SK-N-SH (cell line): ENCODE data around the gene PPP1R9B. TPM values are rescaled to one million over a fixed set of nuclear protein-coding genes. Genes with fewer than 3 reads are reported as not detected.

Experiments
- CTCF ChIA-PET: fragments of 300-600, 350-600 bp; formaldehyde crosslinking; extraction: SDS; loops from one replicate; lab custom pipeline; 2021; lab: Yijun Ruan, JAX
- POLR2A ChIA-PET: fragments of 350-600 bp; sonication (Branson Sonifier 250); formaldehyde crosslinking; extraction: SDS; loops from one replicate; lab custom pipeline; 2020; ENCODE audit warnings: antibody characterized with exemption, inconsistent platforms; lab: Yijun Ruan, JAX
- DNase-seq: peaks from one replicate; pipeline ENCODE4 v3.0.0; 2012
- H2AFZ ChIP-seq: fragments of 200-600 bp; sonication (generic); 2 replicates; pipeline ENCODE4 v1.8.1; 2016; ENCODE audit warnings: antibody characterized with exemption, mild to moderate bottlenecking, low read depth
- H3F3A ChIP-seq: fragments of 200-600 bp; sonication (generic); replicated peaks from 2 replicates; pipeline ENCODE3; 2016; ENCODE audit warnings: antibody characterized with exemption, mild to moderate bottlenecking; ENCODE audit not compliant: insufficient read depth
- H3K27ac ChIP-seq, 2 experiments: fragments of 200-500 bp in 1 of 2; fragments of 200-600 bp in 1 of 2; sonication (Bioruptor generic) in 1 of 2; sonication (generic), shearing (Covaris generic) in 1 of 2; 2 replicates each; pipeline versions ENCODE4 v1.5.1 to v1.6.1; 2014 to 2016; ENCODE audit warnings: low read depth in 2 of 2, inconsistent platforms in 1 of 2, low read length in 1 of 2, mild to moderate bottlenecking in 1 of 2, mixed read lengths in 1 of 2
- H3K27me3 ChIP-seq: fragments of 200-600 bp; sonication (generic), shearing (Covaris generic); 2 replicates; pipeline ENCODE4 v1.6.1; 2016; ENCODE audit warnings: mixed run types; ENCODE audit not compliant: insufficient read depth
- H3K36me3 ChIP-seq, 2 experiments: fragments of 200-500 bp in 1 of 2; fragments of 200-600 bp in 1 of 2; sonication (Bioruptor generic) in 1 of 2; sonication (generic) in 1 of 2; replicated peaks in 1 of 2; 2 replicates each; pipeline versions ENCODE3 to v1.5.1; 2014 to 2016; ENCODE audit warnings: low read length in 1 of 2, mild to moderate bottlenecking in 1 of 2; ENCODE audit not compliant: insufficient read depth in 2 of 2, control insufficient read depth in 1 of 2
- H3K4me1 ChIP-seq, 2 experiments: fragments of 200-500 bp in 1 of 2; fragments of 200-600 bp in 1 of 2; sonication (Bioruptor generic) in 1 of 2; sonication (generic), shearing (Covaris generic) in 1 of 2; 2 replicates each; pipeline versions ENCODE4 v1.5.1 to v1.6.1; 2014 to 2016; ENCODE audit warnings: low read depth in 1 of 2, low read length in 1 of 2, mixed run types in 1 of 2; ENCODE audit not compliant: insufficient read depth in 2 of 2, control insufficient read depth in 1 of 2
- H3K4me2 ChIP-seq: fragments of 200-600 bp; sonication (generic), shearing (Covaris generic); 2 replicates; pipeline ENCODE4 v1.6.1; 2017; ENCODE audit warnings: mixed run types
- H3K4me3 ChIP-seq, 2 experiments: fragments of 200-500 bp in 1 of 2; fragments of 200-600 bp in 1 of 2; sonication (Bioruptor generic) in 1 of 2; sonication (generic), shearing (Covaris generic) in 1 of 2; 2 replicates each; pipeline versions ENCODE4 v1.5.1 to v1.8.1; 2014 to 2016; ENCODE audit warnings: low read depth in 2 of 2, inconsistent platforms in 1 of 2, low read length in 1 of 2, mild to moderate bottlenecking in 1 of 2, mixed read lengths in 1 of 2, moderate library complexity in 1 of 2
- H3K79me2 ChIP-seq: fragments of 200-600 bp; sonication (generic); 2 replicates; pipeline ENCODE4 v1.8.1; 2017; ENCODE audit warnings: mild to moderate bottlenecking; ENCODE audit not compliant: insufficient read depth
- H3K9ac ChIP-seq: fragments of 200-600 bp; sonication (generic); 2 replicates; pipeline ENCODE4 v1.6.1; 2017; ENCODE audit warnings: mixed run types
- H3K9me2 ChIP-seq: fragments of 200-600 bp; sonication (generic); 2 replicates; pipeline ENCODE4 v1.6.1; 2017; ENCODE audit warnings: mixed run types
- H3K9me3 ChIP-seq: fragments of 200-600 bp; sonication (generic); 2 replicates; pipeline ENCODE4 v1.6.1; 2017; ENCODE audit warnings: mixed run types, mild to moderate bottlenecking, moderate library complexity
- H4K20me1 ChIP-seq: fragments of 200-600 bp; sonication (generic); 2 replicates; pipeline ENCODE4 v1.6.1; 2017; ENCODE audit warnings: mild to moderate bottlenecking, mixed run types; ENCODE audit not compliant: insufficient read depth
- CHD2 ChIP-seq: fragments of 150-350 bp; IDR thresholded peaks from 2 replicates; pipeline ENCODE4 v1.6.1; 2018; ENCODE audit warnings: low read length; ENCODE audit not compliant: partially characterized antibody
- ELF1 ChIP-seq: IDR thresholded peaks from 2 replicates; pipeline ENCODE4 v1.4.0; 2012
- EP300 ChIP-seq, 2 experiments: IDR thresholded peaks; 2 replicates each; pipeline versions ENCODE4 v1.4.0 to v1.6.1; 2012; ENCODE audit warnings: borderline replicate concordance in 1 of 2, low read depth in 1 of 2, low read length in 1 of 2
- FOSL2 ChIP-seq: IDR thresholded peaks from 2 replicates; pipeline ENCODE4 v1.4.0; 2012; ENCODE audit warnings: low read depth, mild to moderate bottlenecking, moderate library complexity, borderline replicate concordance
- FOXM1 ChIP-seq: IDR thresholded peaks from 2 replicates; pipeline ENCODE4 v1.4.0; 2012; ENCODE audit warnings: low read depth, mild to moderate bottlenecking
- GATA2 ChIP-seq: sonication (generic); formaldehyde crosslinking; IDR thresholded peaks from 2 replicates; pipeline ENCODE4 v1.5.0; 2020; ENCODE audit warnings: mild to moderate bottlenecking, missing genetic modification reagents
- JUND ChIP-seq: IDR thresholded peaks from 2 replicates; pipeline ENCODE4 v1.4.0; 2012
- MEF2A ChIP-seq: IDR thresholded peaks from 2 replicates; pipeline ENCODE4 v1.4.0; 2012; ENCODE audit warnings: low read depth, borderline replicate concordance
- MXI1 ChIP-seq: IDR thresholded peaks from 2 replicates; pipeline ENCODE4 v1.6.1; 2012; ENCODE audit warnings: mild to moderate bottlenecking, low read depth, low read length, improper control_type of control experiment
- NRF1 ChIP-seq: IDR thresholded peaks from 2 replicates; pipeline ENCODE4 v1.6.1; 2012; ENCODE audit warnings: low read depth, mild to moderate bottlenecking, low read length
- POLR2AphosphoS5 ChIP-seq: IDR thresholded peaks from 2 replicates; pipeline ENCODE4 v1.6.1; 2012; ENCODE audit warnings: low read depth, low read length
- RAD21 ChIP-seq: IDR thresholded peaks from 2 replicates; pipeline ENCODE4 v1.6.1; 2012; ENCODE audit warnings: mild to moderate bottlenecking, low read length
- RCOR1 ChIP-seq: fragments of 150-350 bp; IDR thresholded peaks from 2 replicates; pipeline ENCODE4 v1.6.1; 2017; ENCODE audit warnings: antibody characterized with exemption, low read length
- TAF1 ChIP-seq: IDR thresholded peaks from 2 replicates; pipeline ENCODE4 v1.6.1; 2012; ENCODE audit warnings: low read depth, mild to moderate bottlenecking, low read length, moderate library complexity, borderline replicate concordance
- TCF12 ChIP-seq: IDR thresholded peaks from 2 replicates; pipeline ENCODE4 v1.4.0; 2012
- YY1 ChIP-seq: IDR thresholded peaks from 2 replicates; pipeline ENCODE4 v1.4.0; 2012; ENCODE audit warnings: low read depth, mild to moderate bottlenecking
- WGBS: methylation state at CpG from one replicate; pipeline ENCODE4 v1.1.6; 2017; ENCODE audit warnings: low lambda C conversion rate; 5-methylcytosine and 5-hydroxymethylcytosine counted together
- polyA plus RNA-seq, 3 experiments: library from polyadenylated mRNA; depleted of rRNA; stranded (reverse); fragments of >200 nt; gene quantifications; 2 replicates each; pipeline ENCODE4 v1.2.3, GENCODE V29; 2012
- TF ChIP-seq, protein P1 (sequence below): IDR thresholded peaks from 2 replicates; pipeline ENCODE4; 2012
- TF ChIP-seq, protein P2 (sequence below): fragments of 150-350 bp; IDR thresholded peaks from 2 replicates; pipeline ENCODE4 v1.6.1; 2017; ENCODE audit warnings: antibody characterized with exemption, low read length, low read depth, borderline replicate concordance
- TF ChIP-seq, protein P3 (sequence below): IDR thresholded peaks from 2 replicates; pipeline ENCODE4 v1.4.0; 2012; ENCODE audit warnings: low read depth, borderline replicate concordance

The PPP1R9B gene
- polyA plus RNA-seq, 1 of the 3 experiments (the other 2 are of a cell fraction), result 35.2 TPM

DNA sequence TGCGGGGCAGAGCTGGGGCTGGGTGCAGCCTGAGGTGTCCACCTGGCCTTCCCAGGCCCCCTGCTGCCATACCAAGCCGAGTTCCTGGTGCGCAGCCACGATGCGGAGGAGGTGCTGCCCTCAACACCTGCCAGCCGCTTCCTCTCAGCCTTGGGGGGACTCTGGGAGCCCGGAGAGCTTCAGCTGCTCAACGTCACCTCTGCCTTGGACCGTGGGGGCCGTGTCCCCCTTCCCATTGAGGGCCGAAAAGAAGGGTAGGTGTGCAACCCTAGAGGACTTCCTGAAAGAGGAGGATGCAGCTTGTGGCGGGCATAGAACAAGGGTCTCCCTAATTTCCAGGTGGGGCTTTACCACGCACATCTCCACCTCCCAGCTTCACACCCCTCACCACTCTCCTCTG, 17.8 kb upstream of the PPP1R9B start:
- H3K9me3 ChIP-seq, result no peaks in the 10 kb centered on the region
- no peaks in the 10 kb centered on the region for H4K20me1 ChIP-seq
- 72% methylated on average over 13 of the region's 13 CpGs for WGBS
- POLR2A ChIA-PET, result no interaction called here
- DNase-seq, result no peak
- no peaks in the 10 kb centered on the region for H3K9me2 ChIP-seq
- no peaks in the 10 kb centered on the region for H3K36me3 ChIP-seq
- H3K9ac ChIP-seq, result no peak overlapping the region
- no peaks in the 10 kb centered on the region for H3K79me2 ChIP-seq
- no peak overlapping the region for H3K27ac ChIP-seq
- TF ChIP-seq RAD21, result no peak
- no peak for TF ChIP-seq YY1
- no peak for TF ChIP-seq EP300 (IDR thresholded peaks at IDR 0.05; ENCODE audit: borderline replicate concordance in 1 of 2, low read depth in 1 of 2, low read length in 1 of 2)
- H3K4me2 ChIP-seq, result no peak overlapping the region
- H3K4me3 ChIP-seq, result no peak overlapping the region
- H3K27me3 ChIP-seq, result no peaks in the 10 kb centered on the region
- no peak overlapping the region for H2AFZ ChIP-seq
- CTCF ChIA-PET, result interaction anchor here (0.6 to 17.0 kb wide), 14 partner anchors 10 to 177 kb away, joined by 3 to 517 read pairs (median 30); partner anchors contain the start of genes COL1A1, PPP1R9B, TMEM92 and XYLT2
- peaks cover 10% of the 10 kb centered on the region for H3F3A ChIP-seq
- peaks cover 5 to 16% of the 10 kb centered on the region in 2 experiments for H3K4me1 ChIP-seq

DNA sequence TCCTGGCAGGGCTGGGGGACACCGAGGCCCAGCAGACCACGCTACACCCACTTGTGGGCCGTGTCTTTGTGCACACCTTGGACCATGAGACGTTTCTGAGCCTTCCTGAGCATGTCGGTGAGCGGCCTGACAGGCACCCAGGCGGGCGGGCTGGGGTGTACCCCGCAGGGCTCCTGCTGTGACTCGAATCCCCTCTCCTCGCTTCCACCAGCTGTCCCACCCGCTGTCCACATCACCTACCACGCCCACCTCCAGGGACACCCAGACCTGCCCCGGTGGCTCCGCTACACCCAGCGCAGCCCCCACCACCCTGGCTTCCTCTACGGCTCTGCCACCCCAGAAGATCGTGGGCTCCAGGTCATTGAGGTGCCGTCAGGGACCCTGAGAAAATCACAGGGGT, 16.9 kb upstream of the PPP1R9B start:
- Histone ChIP-seq H3K36me3 (no peaks in the 10 kb centered on the region), H3K9ac (no peak overlapping the region), H4K20me1 (no peaks in the 10 kb centered on the region)
- CTCF ChIA-PET, result interaction anchor here (1.9 to 17.0 kb wide), 10 partner anchors 11 to 131 kb away, joined by 5 to 517 read pairs (median 59); partner anchors contain the start of genes COL1A1, PDK2, PPP1R9B and TMEM92
- 88% methylated on average over 19 of the region's 19 CpGs for WGBS
- TF ChIP-seq RAD21, result no peak
- TF ChIP-seq, protein P1, sequence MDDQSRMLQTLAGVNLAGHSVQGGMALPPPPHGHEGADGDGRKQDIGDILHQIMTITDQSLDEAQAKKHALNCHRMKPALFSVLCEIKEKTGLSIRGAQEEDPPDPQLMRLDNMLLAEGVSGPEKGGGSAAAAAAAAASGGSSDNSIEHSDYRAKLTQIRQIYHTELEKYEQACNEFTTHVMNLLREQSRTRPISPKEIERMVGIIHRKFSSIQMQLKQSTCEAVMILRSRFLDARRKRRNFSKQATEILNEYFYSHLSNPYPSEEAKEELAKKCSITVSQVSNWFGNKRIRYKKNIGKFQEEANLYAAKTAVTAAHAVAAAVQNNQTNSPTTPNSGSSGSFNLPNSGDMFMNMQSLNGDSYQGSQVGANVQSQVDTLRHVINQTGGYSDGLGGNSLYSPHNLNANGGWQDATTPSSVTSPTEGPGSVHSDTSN, result no peak
- TF ChIP-seq TAF1, result no peak
- TF ChIP-seq FOXM1, result no peak
- TF ChIP-seq NRF1, result no peak
- TF ChIP-seq TCF12, result no peak
- TF ChIP-seq, all 33 proteins: peak for 0
- H3K27me3 ChIP-seq, result no peaks in the 10 kb centered on the region
- no peak for DNase-seq
- H3K4me3 ChIP-seq, result no peak overlapping the region
- H3K9me2 ChIP-seq, result no peaks in the 10 kb centered on the region
- POLR2A ChIA-PET, result interaction anchor here (1.1 kb wide), 1 partner anchor 116 kb away, joined by 3 read pairs; no protein-coding TSS in a partner anchor
- no peaks in the 10 kb centered on the region for H3K9me3 ChIP-seq
- no peaks in the 10 kb centered on the region for H3K79me2 ChIP-seq
- no peak overlapping the region for H3K27ac ChIP-seq
- no peak overlapping the region for H3K4me2 ChIP-seq
- H2AFZ ChIP-seq, result no peak overlapping the region
- peaks cover under 1% of the 10 kb centered on the region for H3F3A ChIP-seq
- H3K4me1 ChIP-seq, result peaks cover 0 to 9% of the 10 kb centered on the region in 2 experiments; a peak in 1 of 4 replicates

DNA sequence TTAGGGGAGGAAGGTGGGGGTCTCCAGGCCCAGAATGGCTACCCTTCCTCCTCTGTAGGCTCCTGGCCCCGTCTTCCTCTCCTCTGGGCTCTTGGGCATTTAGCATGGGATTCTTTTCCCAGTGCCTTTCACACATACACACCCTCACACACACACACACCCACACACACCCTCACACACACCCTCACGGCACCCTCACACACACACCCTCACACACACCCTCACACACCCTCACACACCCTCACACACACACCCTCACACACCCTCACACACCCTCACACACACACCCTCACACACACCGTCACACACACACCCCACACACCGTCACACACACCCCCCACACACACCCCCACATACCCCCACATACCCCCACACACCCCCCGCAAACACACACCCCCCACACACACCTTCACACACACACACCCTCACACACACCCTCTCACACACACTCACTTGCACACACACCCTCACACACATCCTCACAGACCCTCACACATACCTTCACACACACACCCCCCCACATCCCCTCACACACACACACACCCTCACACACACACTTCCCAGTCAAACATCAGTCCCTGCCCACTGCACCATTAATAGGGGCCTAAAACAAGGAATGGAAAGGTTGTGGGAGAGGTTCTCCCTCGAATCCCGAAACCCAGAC, 16.2 kb upstream of the PPP1R9B start:
- Histone ChIP-seq H3K9ac (no peak overlapping the region), H3K27ac (no peak overlapping the region), H3K9me2 (no peaks in the 10 kb centered on the region), H3F3A (no peaks in the 10 kb centered on the region), H3K36me3 (no peaks in the 10 kb centered on the region), H3K27me3 (no peaks in the 10 kb centered on the region), H4K20me1 (no peaks in the 10 kb centered on the region), H2AFZ (no peak overlapping the region), H3K4me2 (no peak overlapping the region), H3K9me3 (no peaks in the 10 kb centered on the region), H3K4me1 (peaks cover 2 to 10% of the 10 kb centered on the region in 2 experiments; a peak in 1 of 4 replicates), H3K4me3 (no peak overlapping the region), H3K79me2 (no peaks in the 10 kb centered on the region)
- POLR2A ChIA-PET, result interaction anchor here (1.1 kb wide), 2 partner anchors 11 to 116 kb away, joined by 3 to 4 read pairs; no protein-coding TSS in a partner anchor
- CTCF ChIA-PET, result interaction anchor here (1.0 to 17.0 kb wide), 11 partner anchors 12 to 132 kb away, joined by 3 to 517 read pairs (median 14); partner anchors contain the start of genes COL1A1, PDK2 and TMEM92
- DNase-seq, result no peak
- WGBS, result 87% methylated on average over 7 of the region's 7 CpGs
- TF ChIP-seq POLR2AphosphoS5 (no peak), GATA2 (CRISPR knock-in tag) (no peak), NRF1 (no peak), MXI1 (no peak), MEF2A (no peak), JUND (no peak), ELF1 (no peak), CHD2 (no peak), RCOR1 (no peak), FOSL2 (no peak), FOXM1 (no peak)
- TF ChIP-seq, protein P2, sequence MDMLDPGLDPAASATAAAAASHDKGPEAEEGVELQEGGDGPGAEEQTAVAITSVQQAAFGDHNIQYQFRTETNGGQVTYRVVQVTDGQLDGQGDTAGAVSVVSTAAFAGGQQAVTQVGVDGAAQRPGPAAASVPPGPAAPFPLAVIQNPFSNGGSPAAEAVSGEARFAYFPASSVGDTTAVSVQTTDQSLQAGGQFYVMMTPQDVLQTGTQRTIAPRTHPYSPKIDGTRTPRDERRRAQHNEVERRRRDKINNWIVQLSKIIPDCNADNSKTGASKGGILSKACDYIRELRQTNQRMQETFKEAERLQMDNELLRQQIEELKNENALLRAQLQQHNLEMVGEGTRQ, result no peak
- TF ChIP-seq, protein P3, sequence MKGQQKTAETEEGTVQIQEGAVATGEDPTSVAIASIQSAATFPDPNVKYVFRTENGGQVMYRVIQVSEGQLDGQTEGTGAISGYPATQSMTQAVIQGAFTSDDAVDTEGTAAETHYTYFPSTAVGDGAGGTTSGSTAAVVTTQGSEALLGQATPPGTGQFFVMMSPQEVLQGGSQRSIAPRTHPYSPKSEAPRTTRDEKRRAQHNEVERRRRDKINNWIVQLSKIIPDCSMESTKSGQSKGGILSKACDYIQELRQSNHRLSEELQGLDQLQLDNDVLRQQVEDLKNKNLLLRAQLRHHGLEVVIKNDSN, result no peak
